Measurements from ENCODE around the gene MAGEA3.
"Not testable (repeated sequence)": the region's sequence is repeated elsewhere in the genome, so short reads cannot be mapped to it uniquely, and the experiment has no call there.

The MAGEA3 gene

DNA sequence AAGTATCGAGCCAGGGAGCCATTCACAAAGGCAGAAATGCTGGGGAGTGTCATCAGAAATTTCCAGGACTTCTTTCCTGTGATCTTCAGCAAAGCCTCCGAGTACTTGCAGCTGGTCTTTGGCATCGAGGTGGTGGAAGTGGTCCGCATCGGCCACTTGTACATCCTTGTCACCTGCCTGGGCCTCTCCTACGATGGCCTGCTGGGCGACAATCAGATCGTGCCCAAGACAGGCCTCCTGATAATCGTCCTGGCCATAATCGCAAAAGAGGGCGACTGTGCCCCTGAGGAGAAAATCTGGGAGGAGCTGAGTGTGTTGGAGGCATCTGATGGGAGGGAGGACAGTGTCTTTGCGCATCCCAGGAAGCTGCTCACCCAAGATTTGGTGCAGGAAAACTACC lies 37.9 kb downstream of the MAGEA3 start:
- DNase-seq (ENCODE audit: low read depth), result not testable (repeated sequence)

DNA sequence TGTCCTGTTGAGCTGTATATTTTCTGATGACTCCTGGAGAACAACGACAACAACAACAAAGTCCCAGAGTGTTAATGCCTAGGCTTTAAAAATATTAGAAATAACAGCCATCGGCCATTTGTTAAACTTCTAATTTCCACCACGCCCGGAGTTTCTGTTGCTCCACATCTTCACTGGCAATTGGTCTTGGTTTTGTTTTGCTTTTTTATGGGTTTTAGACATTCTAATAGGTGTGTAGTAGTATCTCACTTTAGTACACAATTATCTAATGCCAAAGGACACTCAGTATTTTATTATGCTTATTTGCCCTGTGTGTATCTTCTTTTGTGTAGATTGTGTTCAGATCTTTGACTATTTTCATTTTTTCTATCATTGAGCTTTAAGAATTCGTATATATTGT lies 40.0 kb downstream of the MAGEA3 start:
- DNase-seq (ENCODE audit: low read depth), result no peak
